ENCODE measurements around the gene MCFD2. TPM values are rescaled to one million over a fixed set of nuclear protein-coding genes. Genes with fewer than 3 reads are reported as not detected.
"Not testable (repeated sequence)": the region's sequence is repeated elsewhere in the genome, so short reads cannot be mapped to it uniquely, and the experiment has no call there.

The MCFD2 gene
- total RNA-seq, 1 donor from 2014 or later = 82.3 TPM

DNA sequence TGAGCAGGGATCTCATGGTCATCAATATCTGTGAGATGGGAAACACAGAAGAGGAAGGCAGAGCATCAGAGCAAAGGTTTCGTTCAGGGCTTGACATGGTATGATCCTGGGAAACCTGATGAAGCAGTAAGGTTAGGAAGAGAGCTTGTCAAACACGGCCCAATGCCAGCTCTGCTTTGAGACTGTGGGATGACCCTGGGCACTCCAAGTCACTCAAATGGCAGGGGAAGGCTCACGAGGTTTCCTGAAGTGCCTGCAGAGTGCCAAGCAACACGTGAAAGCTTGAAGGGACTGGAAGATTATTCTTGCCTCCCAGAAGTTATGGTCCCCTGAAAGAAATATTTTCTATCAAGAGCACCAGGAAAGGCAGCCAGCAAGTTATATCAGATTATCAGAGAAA, 6.5 kb downstream of the MCFD2 start:
- H3K4me1 ChIP-seq = peaks cover 21% of the 10 kb centered on the region
- ATAC-seq (peak; percentile 61 to 68), DNase-seq (peak; percentile 56)
- H3K27ac ChIP-seq = peak overlapping the region; percentile 4
- H3K9me3 ChIP-seq = no peaks in the 10 kb centered on the region
- peaks cover 78% of the 10 kb centered on the region for H3K36me3 ChIP-seq
- H3K27me3 ChIP-seq (ENCODE audit: low read depth) = no peaks in the 10 kb centered on the region
- intact Hi-C loops (cut with DNase I) = no loop called here
- TF ChIP-seq, protein P1, sequence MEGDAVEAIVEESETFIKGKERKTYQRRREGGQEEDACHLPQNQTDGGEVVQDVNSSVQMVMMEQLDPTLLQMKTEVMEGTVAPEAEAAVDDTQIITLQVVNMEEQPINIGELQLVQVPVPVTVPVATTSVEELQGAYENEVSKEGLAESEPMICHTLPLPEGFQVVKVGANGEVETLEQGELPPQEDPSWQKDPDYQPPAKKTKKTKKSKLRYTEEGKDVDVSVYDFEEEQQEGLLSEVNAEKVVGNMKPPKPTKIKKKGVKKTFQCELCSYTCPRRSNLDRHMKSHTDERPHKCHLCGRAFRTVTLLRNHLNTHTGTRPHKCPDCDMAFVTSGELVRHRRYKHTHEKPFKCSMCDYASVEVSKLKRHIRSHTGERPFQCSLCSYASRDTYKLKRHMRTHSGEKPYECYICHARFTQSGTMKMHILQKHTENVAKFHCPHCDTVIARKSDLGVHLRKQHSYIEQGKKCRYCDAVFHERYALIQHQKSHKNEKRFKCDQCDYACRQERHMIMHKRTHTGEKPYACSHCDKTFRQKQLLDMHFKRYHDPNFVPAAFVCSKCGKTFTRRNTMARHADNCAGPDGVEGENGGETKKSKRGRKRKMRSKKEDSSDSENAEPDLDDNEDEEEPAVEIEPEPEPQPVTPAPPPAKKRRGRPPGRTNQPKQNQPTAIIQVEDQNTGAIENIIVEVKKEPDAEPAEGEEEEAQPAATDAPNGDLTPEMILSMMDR (IDR thresholded peaks at IDR 0.05) = no peak
- no peak overlapping the region for H3K4me3 ChIP-seq

DNA sequence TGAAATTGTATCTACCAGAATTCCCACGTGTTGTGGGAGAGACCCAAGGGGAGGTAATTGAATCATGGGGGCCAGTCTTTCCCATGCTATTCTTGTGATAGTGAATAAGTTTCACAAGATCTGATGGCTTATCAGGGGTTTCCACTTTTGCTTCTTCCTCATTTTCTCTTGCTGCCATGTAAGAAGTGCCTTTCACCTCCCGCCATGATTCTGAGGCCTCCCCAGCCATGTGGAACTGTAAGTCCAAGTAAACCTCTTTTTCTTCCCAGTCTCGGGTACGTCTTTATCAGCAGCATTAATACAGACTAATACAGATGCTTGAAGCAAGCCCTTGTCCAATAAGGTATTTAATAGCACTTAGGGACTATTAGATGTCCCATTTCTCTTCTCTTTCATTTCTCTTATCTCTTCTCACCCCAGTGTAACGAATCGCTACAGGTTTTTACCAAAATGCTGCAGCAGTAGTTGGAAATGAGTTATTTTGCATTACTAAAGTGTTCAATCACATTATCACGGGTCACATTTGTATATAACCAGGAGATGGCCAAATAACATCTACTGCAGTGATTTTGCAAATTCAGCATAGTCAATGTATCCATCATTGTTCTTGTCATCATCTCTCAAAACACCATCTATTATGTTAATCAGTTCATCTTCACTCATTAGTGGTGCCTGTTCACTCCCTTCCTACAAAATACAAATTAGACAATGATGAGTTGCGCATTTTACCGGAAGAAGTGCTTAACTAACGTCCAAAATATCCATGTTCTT, 10.5 kb downstream of the MCFD2 start:
- intact Hi-C loops (cut with DNase I); DNase-seq; H3K9me3 ChIP-seq; ATAC-seq; H3K27ac ChIP-seq; H3K27me3 ChIP-seq (ENCODE audit: low read depth); H3K4me1 ChIP-seq; H3K4me3 ChIP-seq: not testable (repeated sequence)
- peaks cover 71% of the 10 kb centered on the region for H3K36me3 ChIP-seq

DNA sequence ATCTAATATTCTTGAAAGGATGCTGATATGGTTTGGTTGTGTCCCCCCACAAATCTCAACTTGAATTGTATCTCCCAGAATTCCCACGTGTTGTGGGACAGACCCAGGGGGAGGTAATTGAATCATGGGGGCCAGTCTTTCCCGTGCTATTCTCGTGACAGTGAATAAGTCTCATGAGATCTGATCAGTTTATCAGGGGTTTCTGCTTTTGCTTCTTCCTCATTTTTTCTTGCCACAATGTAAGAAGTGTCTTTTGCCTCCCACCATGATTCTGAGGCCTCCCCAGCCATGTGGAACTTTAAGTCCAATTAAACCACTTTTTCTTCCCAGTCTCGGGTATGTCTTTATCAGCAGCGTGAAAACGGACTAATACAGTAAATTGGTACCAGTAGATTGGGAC, 12.6 kb downstream of the MCFD2 start:
- H3K27me3 ChIP-seq (ENCODE audit: low read depth); H3K4me1 ChIP-seq; intact Hi-C loops (cut with DNase I); H3K4me3 ChIP-seq; H3K9me3 ChIP-seq; ATAC-seq; DNase-seq: not testable (repeated sequence)
- Histone ChIP-seq H3K27ac (peak overlapping the region; percentile 24), H3K36me3 (peaks cover 50% of the 10 kb centered on the region)

DNA sequence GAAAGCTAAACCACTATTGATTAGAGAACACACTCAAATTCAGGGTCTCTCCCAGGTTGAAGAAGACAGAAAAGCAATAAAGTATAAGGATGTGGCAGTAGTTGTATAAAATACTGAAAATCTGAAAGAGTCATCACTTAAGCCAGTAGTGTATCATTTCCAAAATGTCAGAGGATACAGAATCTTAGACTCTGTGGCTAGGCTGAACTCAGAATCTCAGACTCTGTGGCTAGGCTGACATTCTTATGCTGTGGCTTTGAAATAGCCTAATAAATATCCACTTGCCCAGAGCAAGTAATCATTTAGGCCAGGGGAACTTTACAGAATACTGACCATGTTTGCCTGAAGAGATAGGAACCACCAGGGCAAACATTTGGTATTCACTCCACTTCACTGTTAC, 13.1 kb downstream of the MCFD2 start:
- Histone ChIP-seq H3K27ac (no peak overlapping the region), H3K4me3 (no peak overlapping the region), H3K27me3 (ENCODE audit: low read depth) (no peaks in the 10 kb centered on the region), H3K36me3 (peaks cover 44% of the 10 kb centered on the region), H3K9me3 (no peaks in the 10 kb centered on the region), H3K4me1 (no peaks in the 10 kb centered on the region)
- intact Hi-C loops (cut with DNase I) = no loop called here
- no peak for ATAC-seq
- DNase-seq = no peak
- TF ChIP-seq, protein P1 (IDR thresholded peaks at IDR 0.05) = no peak

DNA sequence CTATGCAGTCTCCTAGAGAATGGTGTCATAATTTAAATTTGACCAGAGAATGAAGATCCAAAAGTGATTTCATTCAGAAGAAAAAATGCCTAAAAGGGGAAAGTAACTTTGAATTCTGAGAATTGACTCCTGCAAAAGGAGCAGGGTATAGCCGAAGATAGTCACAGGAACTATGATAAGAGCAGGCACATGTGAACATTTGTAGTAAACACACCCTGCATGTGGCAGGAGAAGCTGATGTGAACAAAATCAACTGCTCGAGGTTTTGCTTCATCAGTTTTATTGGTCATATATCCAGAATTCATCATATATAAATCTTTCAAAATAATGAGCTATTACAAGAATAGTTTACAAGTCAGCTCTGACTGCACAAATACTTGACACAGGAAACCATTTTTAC, 14.0 kb downstream of the MCFD2 start:
- intact Hi-C loops (cut with DNase I) = no loop called here
- no peaks in the 10 kb centered on the region for H3K4me1 ChIP-seq
- H3K27ac ChIP-seq = no peak overlapping the region
- H3K36me3 ChIP-seq = peaks cover 36% of the 10 kb centered on the region
- no peaks in the 10 kb centered on the region for H3K27me3 ChIP-seq (ENCODE audit: low read depth)
- ATAC-seq (no peak), DNase-seq (no peak)
- H3K9me3 ChIP-seq = no peaks in the 10 kb centered on the region
- TF ChIP-seq, protein P1 (IDR thresholded peaks at IDR 0.05) = no peak
- no peak overlapping the region for H3K4me3 ChIP-seq

DNA sequence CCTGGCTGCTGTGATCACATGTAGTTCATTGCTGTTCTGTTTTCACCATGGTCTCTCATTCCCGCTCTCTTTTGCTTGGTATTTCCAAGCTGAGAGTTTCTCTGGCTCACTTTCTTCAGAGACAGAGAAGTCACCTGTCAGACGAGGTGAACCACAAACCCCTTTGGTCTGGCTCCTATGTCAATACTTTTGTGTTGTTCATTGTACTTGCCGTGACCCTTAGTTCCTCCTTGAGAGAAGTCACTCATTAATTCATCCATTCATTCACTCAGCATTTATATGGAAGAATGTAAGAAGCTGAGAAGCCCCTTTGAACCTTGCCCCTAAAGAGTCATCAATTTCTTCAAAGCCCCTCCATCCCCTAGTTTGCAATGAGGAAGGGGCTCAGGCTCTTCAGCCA, 15.2 kb downstream of the MCFD2 start:
- TF ChIP-seq, protein P1 (IDR thresholded peaks at IDR 0.05) = no peak
- intact Hi-C loops (cut with DNase I) = no loop called here
- Histone ChIP-seq H3K27me3 (ENCODE audit: low read depth) (no peaks in the 10 kb centered on the region), H3K4me1 (no peaks in the 10 kb centered on the region), H3K9me3 (no peaks in the 10 kb centered on the region), H3K27ac (no peak overlapping the region), H3K4me3 (no peak overlapping the region), H3K36me3 (peaks cover 24% of the 10 kb centered on the region)
- DNase-seq (no peak), ATAC-seq (no peak)

Measured in lower lobe of right lung (tissue), 2 donors.